Thyroid gland (tissue), 4 donors: Measurements from ENCODE around the gene SDC3.

Experiments used
- CTCF ChIP-seq, 6 experiments: fragments of 200-600 bp in 3 of 6; fragments of 450-650 bp in 3 of 6; sonication (generic) in 3 of 6; IDR thresholded peaks; one replicate each; pipeline ENCODE4 v1.5.1; 2016 to 2019; ENCODE audit warnings: antibody characterized with exemption in 6 of 6, mild to moderate bottlenecking in 2 of 6, inconsistent platforms in 1 of 6, moderate library complexity in 1 of 6
- POLR2A ChIP-seq, 2 donors: fragments of 450-650 bp; IDR thresholded peaks; one replicate each; pipeline ENCODE4 v1.6.1; 2017; ENCODE audit warnings: antibody characterized with exemption in 2 of 2, mild to moderate bottlenecking in 2 of 2, moderate library complexity in 1 of 2

DNA sequence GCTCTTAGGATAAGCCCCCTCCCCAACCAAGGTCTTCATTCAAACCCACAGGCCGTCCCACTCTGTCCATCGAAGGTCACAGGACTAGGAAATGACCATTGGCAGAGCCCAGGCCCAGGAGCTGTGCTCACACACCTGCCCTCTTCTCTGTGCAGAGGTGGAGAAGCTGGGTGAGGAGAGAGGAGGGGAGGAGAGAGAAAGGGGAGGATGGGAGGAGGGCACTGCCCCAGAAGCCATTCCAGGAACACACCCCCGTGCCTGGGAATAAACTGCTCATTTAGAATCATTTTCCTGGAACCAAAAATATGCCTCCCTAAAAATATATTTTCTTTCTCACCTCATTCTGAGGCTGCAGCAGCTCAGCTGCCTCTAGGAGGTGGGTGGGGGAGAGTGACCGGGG, 6.4 kb upstream of the SDC3 start:
- no peak for TF ChIP-seq CTCF (IDR thresholded peaks at IDR 0.05)
- TF ChIP-seq POLR2A (IDR thresholded peaks at IDR 0.05), result no peak
